SU-DHL-6 (cell line): ENCODE measurements around the gene ZSCAN30.

Experiments used
- H2AFZ ChIP-seq: fragments of 200-600 bp; sonication (generic); 2 replicates; pipeline ENCODE4 v1.6.1; 2014; ENCODE audit warnings: low read depth, mild to moderate bottlenecking, moderate library complexity, mixed read lengths, antibody characterized with exemption, low read length; ENCODE audit not compliant: severe bottlenecking
- H3F3A ChIP-seq: fragments of 200-600 bp; shearing (Covaris generic); 2 replicates; pipeline ENCODE4 v1.6.0; 2016; ENCODE audit warnings: antibody characterized with exemption, mild to moderate bottlenecking; ENCODE audit not compliant: insufficient read depth
- H3K27ac ChIP-seq: fragments of 200-600 bp; sonication (generic); 2 replicates; pipeline ENCODE4 v1.5.1; 2016; ENCODE audit warnings: low read depth, mild to moderate bottlenecking, low read length, moderate library complexity, mixed read lengths
- H3K27me3 ChIP-seq: fragments of 200-600 bp; sonication (generic), shearing (Covaris generic); 2 replicates; pipeline ENCODE4 v1.6.0; 2014; ENCODE audit warnings: mild to moderate bottlenecking, low read length
- H3K36me3 ChIP-seq: fragments of 200-600 bp; sonication (generic); 2 replicates; pipeline ENCODE4 v1.6.1; 2014; ENCODE audit warnings: mild to moderate bottlenecking, low read length, mixed read lengths
- H3K4me2 ChIP-seq: fragments of 300-600, 200-600 bp; shearing (Covaris generic), sonication (generic); 2 replicates; pipeline ENCODE4 v1.6.0; 2014; ENCODE audit warnings: low read length, low read depth, mild to moderate bottlenecking; ENCODE audit not compliant: poor library complexity, severe bottlenecking
- H3K4me3 ChIP-seq: fragments of 200-600 bp; sonication (generic); 2 replicates; pipeline ENCODE4 v1.5.1; 2014; ENCODE audit warnings: antibody characterized with exemption, low read length, mild to moderate bottlenecking, mixed read lengths; ENCODE audit not compliant: insufficient read depth, poor library complexity, severe bottlenecking
- H3K79me2 ChIP-seq: fragments of 200-600 bp; sonication (generic); 2 replicates; pipeline ENCODE4 v1.6.1; 2014; ENCODE audit warnings: mild to moderate bottlenecking, low read length, moderate library complexity; ENCODE audit not compliant: insufficient read depth
- H3K9ac ChIP-seq: fragments of 200-600 bp; sonication (generic); 2 replicates; pipeline ENCODE4 v1.7.0; 2014; ENCODE audit warnings: mild to moderate bottlenecking, low read length
- H3K9me2 ChIP-seq: fragments of 200-600 bp; sonication (generic); replicated peaks from 2 replicates; pipeline ENCODE4 v1.6.1; 2014; ENCODE audit warnings: low read length; ENCODE audit not compliant: insufficient read depth
- H3K9me3 ChIP-seq: fragments of 200-600 bp; sonication (generic); 2 replicates; pipeline ENCODE4 v1.6.1; 2014; ENCODE audit warnings: low read length, mixed read lengths; ENCODE audit not compliant: insufficient read depth
- H4K20me1 ChIP-seq: fragments of 200-600 bp; sonication (generic); 2 replicates; pipeline ENCODE4 v1.6.1; 2014; ENCODE audit warnings: low read depth, mild to moderate bottlenecking, antibody characterized with exemption, low read length, moderate library complexity, mixed read lengths
- EZH2phosphoT487 ChIP-seq: fragments of 200-600 bp; sonication (generic), shearing (Covaris generic); conservative IDR thresholded peaks from 2 replicates; pipeline ENCODE4 v1.6.1; 2018; ENCODE audit warnings: mild to moderate bottlenecking, antibody characterized with exemption, low read length, moderate library complexity, mixed read lengths
- TF ChIP-seq, protein P1 (sequence below): fragments of 200-600 bp; sonication (generic); IDR thresholded peaks from one replicate; pipeline ENCODE4 v1.5.1; 2017; ENCODE audit warnings: antibody characterized with exemption, mild to moderate bottlenecking, low read length, moderate library complexity; ENCODE audit not compliant: insufficient read depth, poor library complexity, severe bottlenecking

The ZSCAN30 gene

DNA sequence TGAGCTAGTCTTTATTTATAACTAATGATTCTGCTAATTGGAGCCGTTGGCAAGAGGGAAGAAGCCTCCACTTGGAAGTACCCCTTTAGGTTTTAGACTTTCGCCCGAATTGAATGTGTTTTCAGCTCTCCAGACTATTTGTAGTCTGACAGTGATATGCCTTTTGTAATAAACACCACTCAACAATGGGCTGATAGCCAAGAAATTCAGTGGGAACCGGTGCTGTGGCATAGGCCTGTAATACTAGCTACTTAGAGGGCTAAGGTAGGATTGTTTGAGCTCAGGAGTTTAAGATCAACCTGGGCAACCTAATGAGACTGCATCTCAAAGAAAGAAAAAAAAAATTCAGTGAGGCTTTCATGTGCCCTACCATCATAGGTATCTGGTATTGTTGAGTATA, 13.6 kb upstream of the ZSCAN30 start:
- no peaks in the 10 kb centered on the region for H3K27me3 ChIP-seq
- peaks cover 66% of the 10 kb centered on the region for H3K9me3 ChIP-seq
- no peak overlapping the region for H3K4me2 ChIP-seq
- no peak overlapping the region for H3K4me3 ChIP-seq
- H3K9me2 ChIP-seq: no peaks in the 10 kb centered on the region
- H3F3A ChIP-seq: no peaks in the 10 kb centered on the region
- H3K9ac ChIP-seq: no peak overlapping the region
- TF ChIP-seq, protein P1, sequence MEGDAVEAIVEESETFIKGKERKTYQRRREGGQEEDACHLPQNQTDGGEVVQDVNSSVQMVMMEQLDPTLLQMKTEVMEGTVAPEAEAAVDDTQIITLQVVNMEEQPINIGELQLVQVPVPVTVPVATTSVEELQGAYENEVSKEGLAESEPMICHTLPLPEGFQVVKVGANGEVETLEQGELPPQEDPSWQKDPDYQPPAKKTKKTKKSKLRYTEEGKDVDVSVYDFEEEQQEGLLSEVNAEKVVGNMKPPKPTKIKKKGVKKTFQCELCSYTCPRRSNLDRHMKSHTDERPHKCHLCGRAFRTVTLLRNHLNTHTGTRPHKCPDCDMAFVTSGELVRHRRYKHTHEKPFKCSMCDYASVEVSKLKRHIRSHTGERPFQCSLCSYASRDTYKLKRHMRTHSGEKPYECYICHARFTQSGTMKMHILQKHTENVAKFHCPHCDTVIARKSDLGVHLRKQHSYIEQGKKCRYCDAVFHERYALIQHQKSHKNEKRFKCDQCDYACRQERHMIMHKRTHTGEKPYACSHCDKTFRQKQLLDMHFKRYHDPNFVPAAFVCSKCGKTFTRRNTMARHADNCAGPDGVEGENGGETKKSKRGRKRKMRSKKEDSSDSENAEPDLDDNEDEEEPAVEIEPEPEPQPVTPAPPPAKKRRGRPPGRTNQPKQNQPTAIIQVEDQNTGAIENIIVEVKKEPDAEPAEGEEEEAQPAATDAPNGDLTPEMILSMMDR: no peak
- TF ChIP-seq EZH2phosphoT487: no peak
- no peak overlapping the region for H2AFZ ChIP-seq
- H4K20me1 ChIP-seq: no peaks in the 10 kb centered on the region
- H3K79me2 ChIP-seq: peaks cover 42% of the 10 kb centered on the region
- H3K27ac ChIP-seq: no peak overlapping the region
- peaks cover 88% of the 10 kb centered on the region for H3K36me3 ChIP-seq

- no peaks in the 10 kb centered on the region for H3F3A ChIP-seq
- no peak overlapping the region for H3K4me3 ChIP-seq
- no peak overlapping the region for H3K4me2 ChIP-seq
- TF ChIP-seq, protein P1: no peak
- TF ChIP-seq EZH2phosphoT487: no peak
- H3K79me2 ChIP-seq: peaks cover 77% of the 10 kb centered on the region
- H4K20me1 ChIP-seq: no peaks in the 10 kb centered on the region
- peaks cover 43% of the 10 kb centered on the region for H3K36me3 ChIP-seq
- peaks cover 7% of the 10 kb centered on the region; the same call in 1 of the 2 replicates for H3K9me3 ChIP-seq
- H3K27me3 ChIP-seq: no peaks in the 10 kb centered on the region
- no peak overlapping the region for H3K9ac ChIP-seq
- H3K9me2 ChIP-seq: no peaks in the 10 kb centered on the region
- H3K27ac ChIP-seq: no peak overlapping the region
- no peak overlapping the region for H2AFZ ChIP-seq
Measured at GRCh38 chr18:35296060-35296459, 6.0 kb upstream of the ZSCAN30 start.

DNA sequence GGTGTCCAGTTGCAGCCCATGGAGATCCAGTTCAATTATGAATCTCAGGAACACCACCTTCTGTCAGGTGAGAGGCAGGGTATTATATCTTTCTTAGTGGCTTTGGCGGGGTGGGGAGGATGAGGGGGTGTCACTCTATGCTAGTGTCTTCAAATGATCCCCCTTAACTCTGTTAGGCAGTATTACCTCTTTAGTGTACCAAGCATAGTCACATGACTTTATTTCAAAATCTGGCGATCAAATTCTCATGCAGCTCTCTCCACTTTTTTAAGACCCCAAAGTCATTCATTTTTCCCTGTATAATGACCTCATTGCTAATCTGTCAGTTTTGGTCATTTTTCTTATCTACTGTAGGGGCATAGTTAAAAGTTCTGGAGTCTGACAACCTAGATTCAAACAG, 1.1 kb upstream of the ZSCAN30 start:
- peak overlapping the region; percentile 77 for H3K4me3 ChIP-seq
- 0 out of 2 replicates have a peak, but pooled peaks cover 3% of the 10 kb centered on the region for H3K9me3 ChIP-seq
- peaks cover 82% of the 10 kb centered on the region for H3K79me2 ChIP-seq
- peak overlapping the region; percentile 77 for H3K4me2 ChIP-seq
- H3K27me3 ChIP-seq: no peaks in the 10 kb centered on the region
- TF ChIP-seq, protein P1: no peak
- no peak for TF ChIP-seq EZH2phosphoT487
- no peaks in the 10 kb centered on the region for H3K9me2 ChIP-seq
- peaks cover 14% of the 10 kb centered on the region; the same call in 1 of the 2 replicates for H3K36me3 ChIP-seq
- H3K27ac ChIP-seq: no peak overlapping the region
- no peaks in the 10 kb centered on the region for H3F3A ChIP-seq
- no peaks in the 10 kb centered on the region for H4K20me1 ChIP-seq
- H2AFZ ChIP-seq: no peak overlapping the region
- H3K9ac ChIP-seq: peak overlapping the region; percentile 84
